ENCODE measurements around the gene SLC35F3. TPM values are rescaled to one million over a fixed set of nuclear protein-coding genes. Genes with fewer than 3 reads are reported as not detected.

Gene SLC35F3
- total and polyA plus RNA-seq, 9 of the 15 experiments (the other 6 are each of a cell fraction or from before 2014, with no cell fraction given) = 0.04 to 0.07 (median 0.04) TPM; not detected in 6

GRCh38 chr1:233869680-233870079, 34.8 kb upstream of the SLC35F3 start (continued):
- no peak for TF ChIP-seq ZNF609 (CRISPR knock-in tag; IDR thresholded peaks at IDR 0.05; ENCODE audit: borderline replicate concordance)
- no peak for TF ChIP-seq NCOA4 (IDR thresholded peaks at IDR 0.05; ENCODE audit: partially characterized antibody)
- TF ChIP-seq SREBF1 (IDR thresholded peaks at IDR 0.05; ENCODE audit: borderline replicate concordance, low read depth, low read length) = no peak
- no peak for TF ChIP-seq HDAC1 (IDR thresholded peaks at IDR 0.05)
- TF ChIP-seq U2AF2 (optimal IDR thresholded peaks at IDR 0.05; ENCODE audit: low read depth, low read length) = no peak
- TF ChIP-seq SMC3 (conservative IDR thresholded peaks at IDR 0.05; ENCODE audit: insufficient read depth, low read depth, low read length) = no peak
- TF ChIP-seq PKNOX1 (IDR thresholded peaks at IDR 0.05) = no peak
- no peak for TF ChIP-seq ATF2 (CRISPR knock-in tag; IDR thresholded peaks at IDR 0.05)
- TF ChIP-seq PHB2 (IDR thresholded peaks at IDR 0.05; ENCODE audit: low read depth) = no peak
- no peak for TF ChIP-seq MAFF (IDR thresholded peaks at IDR 0.05; ENCODE audit: low read length)
- TF ChIP-seq SMAD3 (CRISPR knock-in tag; conservative IDR thresholded peaks at IDR 0.05) = no peak
- no peak for TF ChIP-seq GTF3C2 (IDR thresholded peaks at IDR 0.05; ENCODE audit: borderline replicate concordance, extremely low read depth, insufficient read length)

Measured in K562 (cell line).